Endothelial cell of umbilical vein (primary cell): ENCODE measurements around the gene VSIG10L2. TPM values are rescaled to one million over a fixed set of nuclear protein-coding genes. Genes with fewer than 3 reads are reported as not detected.

Experiments used
- BruUV-seq: library from RNA; stranded (reverse); fragments of 400-500 nt; replicated peaks from 2 replicates; lab custom pipeline; 2021; lab: Mats Ljungman, UMichigan
- CTCF ChIA-PET: fragments of 300-600, 350-600 bp; sonication (Branson Sonifier 250); formaldehyde crosslinking; loops from one replicate; lab custom pipeline; 2021; ENCODE audit warnings: antibody characterized with exemption, inconsistent platforms; lab: Charles Lee
- POLR2A ChIA-PET: fragments of 300-600, 350-600 bp; sonication (Branson Sonifier 250); formaldehyde crosslinking; loops from one replicate; lab custom pipeline; 2021; ENCODE audit warnings: antibody characterized with exemption, inconsistent platforms; lab: Charles Lee
- DNase-seq: peaks from one replicate; pipeline ENCODE4 v3.0.0-alpha.2; 2011; ENCODE audit warnings: low read depth, low spot score
- FAIRE-seq: peaks from 2 replicates; lab custom pipeline; 2011; peaks lifted over from hg19 to GRCh38; lab: Jason Lieb, UNC
- H2AFZ ChIP-seq: 2 replicates; pipeline ENCODE4 v1.6.0; 2012; ENCODE audit warnings: low read depth, low read length, control low read depth, inconsistent platforms
- H3K27ac ChIP-seq: 2 replicates; pipeline ENCODE4 v1.5.1; 2011; ENCODE audit warnings: low read depth, mild to moderate bottlenecking, control low read depth, low read length, moderate library complexity; ENCODE audit not compliant: insufficient read depth
- H3K27me3 ChIP-seq, 2 experiments: 2 replicates each; pipeline versions ENCODE4 v1.6.0 to v1.6.1; 2011; ENCODE audit warnings: low read length in 2 of 2, mixed read lengths in 1 of 2; ENCODE audit not compliant: control insufficient read depth in 2 of 2, insufficient read depth in 2 of 2
- H3K36me3 ChIP-seq, 2 experiments: 2 replicates in 1 of 2; 3 replicates in 1 of 2; pipeline ENCODE4 v1.5.1; 2011; ENCODE audit warnings: low read length in 2 of 2, mild to moderate bottlenecking in 1 of 2, moderate library complexity in 1 of 2; ENCODE audit not compliant: control insufficient read depth in 2 of 2, insufficient read depth in 2 of 2; ENCODE audit errors: extremely low read depth in 1 of 2
- H3K4me1 ChIP-seq: 3 replicates; pipeline ENCODE4 v1.5.1; 2011; ENCODE audit warnings: mild to moderate bottlenecking, low read length; ENCODE audit not compliant: control insufficient read depth, insufficient read depth; ENCODE audit errors: extremely low read depth
- H3K4me2 ChIP-seq: 2 replicates; pipeline ENCODE4 v1.6.1; 2011; ENCODE audit warnings: low read length, control low read depth, mixed read lengths; ENCODE audit not compliant: insufficient read depth
- H3K4me3 ChIP-seq, 3 experiments: fragments of 200-600 bp in 1 of 3; sonication (generic), shearing (Covaris generic) in 1 of 3; replicated peaks in 1 of 3; 2 replicates each; pipeline ENCODE4 v1.5.1; 2011 to 2016; ENCODE audit warnings: control low read depth in 3 of 3, low read length in 3 of 3, mild to moderate bottlenecking in 2 of 3, inconsistent platforms in 1 of 3, low read depth in 1 of 3, moderate library complexity in 1 of 3; ENCODE audit not compliant: insufficient read depth in 1 of 3
- H3K79me2 ChIP-seq: 2 replicates; pipeline ENCODE4 v1.6.0; 2012; ENCODE audit warnings: low read length, inconsistent platforms; ENCODE audit not compliant: control insufficient read depth, insufficient read depth
- H3K9ac ChIP-seq: replicated peaks from 2 replicates; pipeline ENCODE3; 2011; ENCODE audit warnings: low read length, control low read depth; ENCODE audit not compliant: insufficient read depth; ENCODE audit errors: extremely low read depth
- H3K9me1 ChIP-seq: replicated peaks from 3 replicates; pipeline ENCODE4 v1.6.0; 2011; ENCODE audit warnings: mild to moderate bottlenecking, low read length; ENCODE audit not compliant: control insufficient read depth, insufficient read depth; ENCODE audit errors: extremely low read depth
- H3K9me3 ChIP-seq: replicated peaks from 2 replicates; pipeline ENCODE4 v1.5.1; 2012; ENCODE audit warnings: low read length, inconsistent platforms; ENCODE audit not compliant: control insufficient read depth, insufficient read depth
- H4K20me1 ChIP-seq: replicated peaks from 2 replicates; pipeline ENCODE3; 2011; ENCODE audit warnings: mild to moderate bottlenecking, low read length; ENCODE audit not compliant: control insufficient read depth, insufficient read depth; ENCODE audit errors: extremely low read depth
- CTCF ChIP-seq, 2 donors: IDR thresholded peaks; 1 replicate in 1 of 2; 2 replicates in 1 of 2; pipeline ENCODE4 v1.5.1; 2011; ENCODE audit warnings: low read length in 2 of 2, mild to moderate bottlenecking in 2 of 2, moderate library complexity in 2 of 2, control low read depth in 1 of 2, inconsistent platforms in 1 of 2, low read depth in 1 of 2; ENCODE audit not compliant: insufficient read depth in 1 of 2; ENCODE audit errors: extremely low read depth in 1 of 2
- EZH2 ChIP-seq: IDR thresholded peaks from 2 replicates; pipeline ENCODE4 v1.6.1; 2012; ENCODE audit warnings: borderline replicate concordance, low read depth, mild to moderate bottlenecking, moderate library complexity, low read length, inconsistent platforms; ENCODE audit not compliant: severe bottlenecking
- FOS ChIP-seq: IDR thresholded peaks from 2 replicates; pipeline ENCODE4 v1.6.1; 2011; ENCODE audit warnings: mild to moderate bottlenecking, low read length, moderate library complexity, borderline replicate concordance; ENCODE audit not compliant: insufficient read depth
- GATA2 ChIP-seq: IDR thresholded peaks from 2 replicates; pipeline ENCODE4 v1.7.0; 2011; ENCODE audit warnings: low read depth, mild to moderate bottlenecking, moderate library complexity, mixed read lengths, low read length; ENCODE audit not compliant: insufficient read length, insufficient read depth
- JUN ChIP-seq: IDR thresholded peaks from 2 replicates; pipeline ENCODE4 v1.6.1; 2011; ENCODE audit warnings: borderline replicate concordance, low read depth; ENCODE audit not compliant: insufficient read length, insufficient read depth
- MYC ChIP-seq: IDR thresholded peaks from one replicate; pipeline ENCODE4 v1.6.1; 2011; ENCODE audit warnings: mild to moderate bottlenecking, low read depth, low read length
- POLR2A ChIP-seq: IDR thresholded peaks from 2 replicates; pipeline ENCODE4 v1.6.1; 2012; ENCODE audit warnings: low read depth, mild to moderate bottlenecking, control low read depth, low read length
- POLR2AphosphoS5 ChIP-seq: IDR thresholded peaks from 2 replicates; pipeline ENCODE4 v1.6.1; 2012; ENCODE audit warnings: low read depth, mild to moderate bottlenecking, control low read depth, low read length, moderate library complexity; ENCODE audit not compliant: insufficient read depth
- dilution Hi-C: fragments of 300-500 bp; cut with MboI; formaldehyde crosslinking; loops from one replicate; pipeline ENCODE4 v1.15.0; 2019; ENCODE audit warnings: low sequenced_read_pairs; ENCODE audit not compliant: extremely low pct_ligation_motif_present
- intact Hi-C: fragments of 100-400 bp; cut with micrococcal nuclease; formaldehyde crosslinking; loops from one replicate; pipeline ENCODE4 v1.10.0; 2022
- polyA plus RNA-seq, 4 experiments: library from polyadenylated mRNA; depleted of rRNA in 3 of 4; stranded (reverse) in 3 of 4; unstranded in 1 of 4; fragments of >200 nt; gene quantifications; 2 replicates each; pipeline versions ENCODE4 v1.2.1 to v1.2.3, GENCODE V29; 2011 to 2012; ENCODE audit warnings: missing spikeins in 1 of 4
- total RNA-seq: library from RNA; stranded (reverse); gene quantifications from 2 replicates; pipeline ENCODE4 v1.2.3, GENCODE V29; 2021
- TF ChIP-seq, protein P1 (sequence below): IDR thresholded peaks from 2 replicates; pipeline ENCODE4 v1.6.1; 2011; ENCODE audit not compliant: insufficient read depth, insufficient read length

Gene VSIG10L2
- total and polyA plus RNA-seq, 2 donors (not counting 3 experiments of a cell fraction or from before 2014, with no cell fraction given) = not detected

DNA sequence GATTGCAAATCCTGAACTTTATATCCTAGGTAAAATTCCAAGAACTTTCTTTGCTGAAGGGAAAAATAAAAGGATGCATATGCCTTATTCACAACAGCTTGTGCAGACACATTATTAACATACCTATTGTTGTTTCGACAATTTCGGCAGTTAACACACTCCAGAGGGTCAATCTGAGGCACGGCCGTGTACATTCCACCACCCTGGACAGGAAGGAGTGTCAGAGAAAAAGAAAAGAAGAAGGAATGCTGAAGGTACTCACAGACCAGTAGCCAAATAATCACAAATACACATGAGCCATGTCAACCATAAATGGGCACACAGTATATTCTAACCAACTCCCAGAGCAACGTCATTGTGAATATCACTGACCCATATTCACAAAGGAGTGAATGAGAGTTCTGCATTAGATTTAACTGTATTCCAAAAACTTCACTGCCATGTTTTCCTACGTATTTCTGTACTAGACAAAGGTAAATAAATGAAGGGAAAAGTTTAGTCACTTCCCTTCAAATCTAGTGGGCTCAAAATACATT lies 32.4 kb downstream of the VSIG10L2 start:
- Histone ChIP-seq H4K20me1 (no peaks in the 10 kb centered on the region), H3K27me3 (no peaks in the 10 kb centered on the region), H3K4me3 (no peak overlapping the region), H3K79me2 (no peaks in the 10 kb centered on the region), H3K9me3 (no peaks in the 10 kb centered on the region), H3K9ac (no peak overlapping the region), H3K36me3 (no peaks in the 10 kb centered on the region), H3K27ac (no peak overlapping the region), H3K9me1 (no peaks in the 10 kb centered on the region), H2AFZ (peak overlapping the region; percentile 5), H3K4me1 (no peaks in the 10 kb centered on the region), H3K4me2 (no peak overlapping the region)
- DNase-seq (peak; percentile 59), FAIRE-seq (peak; percentile 74)
- dilution Hi-C loops = no loop called here
- ChIA-PET CTCF (no interaction called here), POLR2A (no interaction called here)
- no TSS peak for BruUV-seq
- intact Hi-C loops = no loop called here
- TF ChIP-seq EZH2 (no peak), FOS (no peak), GATA2 (no peak), MYC (no peak), POLR2A (no peak), JUN (no peak), CTCF (IDR thresholded peaks at IDR 0.05; ENCODE audit: extremely low read depth in 1 of 2, insufficient read depth in 1 of 2, low read depth in 1 of 2, low read length in 2 of 2) (no peak), POLR2AphosphoS5 (no peak)
- TF ChIP-seq, protein P1, sequence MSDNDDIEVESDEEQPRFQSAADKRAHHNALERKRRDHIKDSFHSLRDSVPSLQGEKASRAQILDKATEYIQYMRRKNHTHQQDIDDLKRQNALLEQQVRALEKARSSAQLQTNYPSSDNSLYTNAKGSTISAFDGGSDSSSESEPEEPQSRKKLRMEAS = no peak
